GM21447 (cell line): ENCODE results near the gene ZFP36L1.

Experiments used
- ATAC-seq: cut with Tn5 transposase; IDR thresholded peaks from one replicate; pipeline ENCODE4 v1.9.1; 2021; ENCODE audit not compliant: unreplicated experiment

ZFP36L1 gene

GRCh38 chr14:68784978-68785533 lies 7.8 kb downstream of the ZFP36L1 start:
- ATAC-seq: no peak

- ATAC-seq: no peak
Measured at GRCh38 chr14:68784226-68784910, 8.5 kb downstream of the ZFP36L1 start.

- ATAC-seq: no peak
Measured at GRCh38 chr14:68783408-68784225, 9.2 kb downstream of the ZFP36L1 start.

- ATAC-seq: no peak
Measured at GRCh38 chr14:68782091-68782981, 10.5 kb downstream of the ZFP36L1 start.

- no peak for ATAC-seq
Measured at GRCh38 chr14:68781161-68782021, 11.5 kb downstream of the ZFP36L1 start.

GRCh38 chr14:68780358-68781160 lies 12.3 kb downstream of the ZFP36L1 start:
- no peak for ATAC-seq

- no peak for ATAC-seq
Measured at GRCh38 chr14:68779761-68780323, 13.0 kb downstream of the ZFP36L1 start.

GRCh38 chr14:68777644-68778043 lies 15.2 kb downstream of the ZFP36L1 start:
- no peak for ATAC-seq

GRCh38 chr14:68775614-68776126 lies 17.2 kb downstream of the ZFP36L1 start:
- no peak for ATAC-seq

- no peak for ATAC-seq
Measured at GRCh38 chr14:68774771-68775613, 17.9 kb downstream of the ZFP36L1 start.

GRCh38 chr14:68772761-68773381 lies 20.0 kb downstream of the ZFP36L1 start:
- no peak for ATAC-seq

- no peak for ATAC-seq
Measured at GRCh38 chr14:68771631-68772030, 21.2 kb downstream of the ZFP36L1 start.

GRCh38 chr14:68770553-68771286 lies 22.1 kb downstream of the ZFP36L1 start:
- no peak for ATAC-seq

- ATAC-seq: no peak
Measured at GRCh38 chr14:68770051-68770450, 22.8 kb downstream of the ZFP36L1 start.

- no peak for ATAC-seq
Measured at GRCh38 chr14:68768316-68768715, 24.6 kb downstream of the ZFP36L1 start.

- no peak for ATAC-seq
Measured at GRCh38 chr14:68767248-68767645, 25.6 kb downstream of the ZFP36L1 start.
